Stomach (tissue), 9 donors: ENCODE data around the gene TMC5. TPM values are rescaled to one million over a fixed set of nuclear protein-coding genes. Genes with fewer than 3 reads are reported as not detected.

ENCODE experiments used
- DNase-seq, 2 donors: peaks; one replicate each; pipeline versions ENCODE4 v3.0.0 to v3.0.0-alpha.2; 2013 to 2019
- H3K27ac ChIP-seq, 5 donors: fragments of 200-600 bp in 4 of 5; sonication (generic) in 4 of 5; one replicate each; pipeline ENCODE4 v1.5.1; 2013 to 2019; ENCODE audit warnings: mild to moderate bottlenecking in 1 of 5, moderate library complexity in 1 of 5
- H3K27me3 ChIP-seq, 3 donors: fragments of 200-600 bp; sonication (generic); one replicate each; pipeline ENCODE4 v1.5.1; 2017 to 2019; ENCODE audit warnings: mixed run types in 1 of 3
- H3K36me3 ChIP-seq, 4 donors: fragments of 200-600 bp; sonication (generic); 1 replicate in 3 of 4; 2 replicates in 1 of 4; pipeline ENCODE4 v1.5.1; 2016 to 2019
- H3K4me1 ChIP-seq, 4 donors: fragments of 200-600 bp; sonication (generic); one replicate each; pipeline ENCODE4 v1.5.1; 2016 to 2019
- H3K4me3 ChIP-seq, 4 donors: fragments of 200-600 bp; sonication (generic) in 3 of 4; one replicate each; pipeline ENCODE4 v1.5.1; 2016 to 2019; ENCODE audit warnings: mild to moderate bottlenecking in 1 of 4
- H3K9me3 ChIP-seq, 4 donors: fragments of 200-600 bp; sonication (generic); one replicate each; pipeline ENCODE4 v1.5.1; 2016 to 2019
- CTCF ChIP-seq, 7 experiments: fragments of 450-650 bp in 4 of 7; fragments of 200-600 bp in 3 of 7; sonication (generic) in 3 of 7; IDR thresholded peaks; one replicate each; pipeline ENCODE4 v1.5.1; 2016 to 2019; ENCODE audit warnings: antibody characterized with exemption in 7 of 7, control low read depth in 2 of 7, mild to moderate bottlenecking in 1 of 7
- EP300 ChIP-seq: sonication (generic); formaldehyde crosslinking; IDR thresholded peaks from one replicate; pipeline ENCODE4 v1.6.1; 2017; ENCODE audit warnings: antibody characterized with exemption
- POLR2A ChIP-seq, 4 donors: fragments of 450-650 bp; IDR thresholded peaks; one replicate each; pipeline ENCODE4 v1.6.1; 2016; ENCODE audit warnings: antibody characterized with exemption in 4 of 4, control low read depth in 2 of 4, mild to moderate bottlenecking in 1 of 4, moderate library complexity in 1 of 4
- POLR2AphosphoS5 ChIP-seq, 3 donors: sonication (generic); formaldehyde crosslinking; IDR thresholded peaks; one replicate each; pipeline ENCODE4 v1.6.1; 2016; ENCODE audit warnings: antibody characterized with exemption in 3 of 3
- WGBS, 5 donors: extraction: QIAGEN DNeasy Blood & Tissue Kit in 3 of 5; methylation state at CpG; one replicate each; pipeline versions ENCODE4 v1.1.5 to v1.1.7; 2013 to 2018; 5-methylcytosine and 5-hydroxymethylcytosine counted together
- intact Hi-C: fragments of 100-400 bp; cut with DNase I; formaldehyde crosslinking; loops from one replicate; pipeline ENCODE4 v1.15.1; 2023; ENCODE audit warnings: low total_unique reads
- polyA plus RNA-seq, 3 donors: library from polyadenylated mRNA; stranded (reverse); fragments of 200-250 nt; gene quantifications; one replicate each; pipeline ENCODE4 v1.2.3, GENCODE V29; 2013
- total RNA-seq, 5 donors: library from RNA; depleted of rRNA; stranded (reverse); fragments of >200 nt; gene quantifications; one replicate each; pipeline versions ENCODE4 v1.1.0 to v1.2.3, GENCODE V29; 2014 to 2016
- donor health status: healthy with polysubstance abuse.
- donor health status: Bipolar disorder and iron deficiency.
- donor health status: healthy.

TMC5 gene
- total and polyA plus RNA-seq, 8 donors = 7.2 to 92.7 (median 28.2) TPM

GRCh38 chr16:19434584-19434983, 16.9 kb downstream of the TMC5 start:
- TF ChIP-seq EP300 (no peak), POLR2AphosphoS5 (IDR thresholded peaks at IDR 0.05) (peak in 2 of 3 donors; percentile 75 to 88)
- Histone ChIP-seq H3K27ac (peak overlapping the region in 1 of 5 donors; percentile 35), H3K36me3 (peaks cover 0 to 14% (median 2%) of the 10 kb centered on the region in 4 donors), H3K27me3 (no peaks in the 10 kb centered on the region), H3K9me3 (no peaks in the 10 kb centered on the region), H3K4me1 (peaks cover 19 to 51% (median 32%) of the 10 kb centered on the region in 4 donors), H3K4me3 (no peak overlapping the region)
- intact Hi-C loops = no loop called here
- WGBS, 5 donors = 16 to 42% (median 33%) methylated on average over 1 of the region's 1 CpG
- peak in 1 of 2 donors; percentile 48 for DNase-seq

- Histone ChIP-seq H3K27me3 (no peaks in the 10 kb centered on the region), H3K27ac (peak overlapping the region in 4 of 5 donors; percentile 54 to 79 (median 63)), H3K9me3 (no peaks in the 10 kb centered on the region), H3K4me3 (no peak overlapping the region), H3K36me3 (peaks cover 0 to 21% (median 9%) of the 10 kb centered on the region in 4 donors), H3K4me1 (peaks cover 11 to 36% (median 22%) of the 10 kb centered on the region in 4 donors)
- TF ChIP-seq CTCF (IDR thresholded peaks at IDR 0.05) = no peak
- no peak for TF ChIP-seq POLR2A (IDR thresholded peaks at IDR 0.05)
- TF ChIP-seq EP300 = no peak
- TF ChIP-seq POLR2AphosphoS5 (IDR thresholded peaks at IDR 0.05) = no peak
- DNase-seq = no peak
- intact Hi-C loops = no loop called here
- WGBS, 5 donors = 52 to 87% (median 68%) methylated on average over 1 of the region's 1 CpG
Observed at GRCh38 chr16:19436540-19436939, 18.9 kb downstream of the TMC5 start.

GRCh38 chr16:19437280-19437679, 19.6 kb downstream of the TMC5 start:
- no peaks in the 10 kb centered on the region for H3K27me3 ChIP-seq
- no peaks in the 10 kb centered on the region for H3K9me3 ChIP-seq
- peak; percentile 46 to 60 for DNase-seq
- peaks cover 11 to 29% (median 21%) of the 10 kb centered on the region in 4 donors for H3K4me1 ChIP-seq
- H3K4me3 ChIP-seq = no peak overlapping the region
- H3K27ac ChIP-seq = peak overlapping the region; percentile 35 to 79 (median 62)
- 22 to 45% (median 28%) methylated on average over 4 of the region's 4 CpGs for WGBS, 5 donors
- H3K36me3 ChIP-seq = peaks cover 0 to 24% (median 9%) of the 10 kb centered on the region in 4 donors
- intact Hi-C loops = no loop called here
- TF ChIP-seq POLR2AphosphoS5 (IDR thresholded peaks at IDR 0.05) (peak in 2 of 3 donors; percentile 62 to 75), EP300 (no peak), CTCF (IDR thresholded peaks at IDR 0.05) (no peak), POLR2A (IDR thresholded peaks at IDR 0.05) (no peak)

GRCh38 chr16:19438739-19439138, 21.1 kb downstream of the TMC5 start:
- TF ChIP-seq CTCF (IDR thresholded peaks at IDR 0.05) (no peak), POLR2A (IDR thresholded peaks at IDR 0.05) (no peak), EP300 (no peak), POLR2AphosphoS5 (IDR thresholded peaks at IDR 0.05) (no peak)
- Histone ChIP-seq H3K4me3 (no peak overlapping the region), H3K4me1 (peaks cover 11 to 21% (median 17%) of the 10 kb centered on the region in 4 donors), H3K27me3 (no peaks in the 10 kb centered on the region), H3K9me3 (no peaks in the 10 kb centered on the region), H3K36me3 (peaks cover 0 to 32% (median 14%) of the 10 kb centered on the region in 4 donors), H3K27ac (no peak overlapping the region)
- WGBS, 5 donors = 65 to 92% (median 79%) methylated on average over 1 of the region's 1 CpG
- intact Hi-C loops = no loop called here
- DNase-seq = no peak

GRCh38 chr16:19439483-19439882, 21.8 kb downstream of the TMC5 start:
- Histone ChIP-seq H3K4me1 (peaks cover 11 to 21% (median 17%) of the 10 kb centered on the region in 4 donors), H3K36me3 (peaks cover 0 to 40% (median 17%) of the 10 kb centered on the region in 4 donors), H3K27me3 (no peaks in the 10 kb centered on the region), H3K9me3 (no peaks in the 10 kb centered on the region), H3K27ac (no peak overlapping the region), H3K4me3 (no peak overlapping the region)
- DNase-seq = no peak
- no peak for TF ChIP-seq POLR2A (IDR thresholded peaks at IDR 0.05)
- TF ChIP-seq CTCF (IDR thresholded peaks at IDR 0.05) = no peak
- no peak for TF ChIP-seq EP300
- TF ChIP-seq POLR2AphosphoS5 (IDR thresholded peaks at IDR 0.05) = no peak
- intact Hi-C loops = no loop called here
- 78 to 93% (median 87%) methylated on average over 4 of the region's 4 CpGs for WGBS, 5 donors
